ENCODE measurements around the gene SYT2.

DNA sequence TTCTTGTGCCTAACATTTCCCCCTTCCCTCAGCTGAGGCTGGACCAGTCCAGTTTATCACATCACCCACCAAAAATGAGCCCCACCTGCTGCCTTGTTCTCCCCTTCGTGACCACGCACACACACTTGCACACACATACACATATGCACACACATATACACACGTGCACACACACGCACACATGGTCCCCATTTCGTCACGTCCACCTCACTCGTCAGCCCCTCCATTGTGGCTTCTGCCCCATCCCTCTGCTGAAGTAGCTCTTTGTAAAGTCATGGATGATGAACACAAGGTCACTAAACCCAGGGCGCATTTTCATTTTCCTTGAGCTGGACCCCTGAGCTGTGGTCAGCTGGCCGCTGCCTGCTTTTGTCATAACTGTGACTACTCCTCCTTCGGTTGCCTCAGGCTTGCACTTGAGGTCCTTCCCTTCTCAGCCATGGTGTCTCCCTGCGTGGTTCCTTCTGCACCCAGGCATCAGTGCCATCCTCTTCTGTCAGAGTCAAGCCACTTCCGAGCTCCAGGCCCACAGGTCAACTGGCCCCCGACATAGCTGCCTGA lies 93.8 kb downstream of the SYT2 start:
- TF ChIP-seq POLR2A (IDR thresholded peaks at IDR 0.05; ENCODE audit: low read length), result no peak
- TF ChIP-seq GATA1 (IDR thresholded peaks at IDR 0.05; ENCODE audit: low read depth, low read length), result no peak

Data from erythroblast (primary cell).